Measurements from ENCODE around the gene DEUP1. TPM values are rescaled to one million over a fixed set of nuclear protein-coding genes. Genes with fewer than 3 reads are reported as not detected.

Gene DEUP1
- total RNA-seq, 2 experiments from 2014 or later = not detected

DNA sequence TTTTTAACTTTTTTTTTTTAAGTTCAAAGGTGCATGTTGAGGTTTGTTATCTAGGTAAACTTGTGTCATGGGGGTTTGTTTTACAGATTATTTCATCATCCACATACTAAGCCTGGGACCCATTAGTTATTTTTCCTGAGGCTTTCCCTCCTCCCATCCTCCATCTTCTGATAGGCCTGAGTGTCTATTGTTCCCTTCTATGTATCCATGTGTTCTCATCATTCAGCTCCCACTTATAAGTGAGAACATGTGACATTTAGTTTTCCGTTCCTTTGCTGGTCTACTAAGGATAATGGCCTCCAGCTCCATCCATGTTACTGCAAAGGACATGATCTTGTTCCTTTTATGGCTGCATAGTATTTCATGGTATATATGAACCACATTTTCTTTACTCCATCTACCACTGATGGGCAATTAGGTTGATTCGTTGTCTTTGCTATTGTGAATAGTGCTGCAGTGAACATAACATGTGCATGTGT, 14.4 kb downstream of the DEUP1 start:
- peaks cover 2% of the 10 kb centered on the region for H3K27me3 Mint-ChIP-seq
- ATAC-seq (no peak), DNase-seq (no peak)
- CTCF ChIA-PET = no interaction called here
- POLR2A ChIA-PET = no interaction called here
- intact Hi-C loops (cut with micrococcal nuclease) = no loop called here
- H3K36me3 Mint-ChIP-seq (ENCODE audit: low read depth) = no peaks in the 10 kb centered on the region
- H3K4me1 Mint-ChIP-seq (ENCODE audit: low read depth) = no peaks in the 10 kb centered on the region
- H3K9me3 Mint-ChIP-seq = peaks cover 3% of the 10 kb centered on the region
- no peak overlapping the region for H3K4me3 Mint-ChIP-seq
- TF ChIP-seq, protein P1, sequence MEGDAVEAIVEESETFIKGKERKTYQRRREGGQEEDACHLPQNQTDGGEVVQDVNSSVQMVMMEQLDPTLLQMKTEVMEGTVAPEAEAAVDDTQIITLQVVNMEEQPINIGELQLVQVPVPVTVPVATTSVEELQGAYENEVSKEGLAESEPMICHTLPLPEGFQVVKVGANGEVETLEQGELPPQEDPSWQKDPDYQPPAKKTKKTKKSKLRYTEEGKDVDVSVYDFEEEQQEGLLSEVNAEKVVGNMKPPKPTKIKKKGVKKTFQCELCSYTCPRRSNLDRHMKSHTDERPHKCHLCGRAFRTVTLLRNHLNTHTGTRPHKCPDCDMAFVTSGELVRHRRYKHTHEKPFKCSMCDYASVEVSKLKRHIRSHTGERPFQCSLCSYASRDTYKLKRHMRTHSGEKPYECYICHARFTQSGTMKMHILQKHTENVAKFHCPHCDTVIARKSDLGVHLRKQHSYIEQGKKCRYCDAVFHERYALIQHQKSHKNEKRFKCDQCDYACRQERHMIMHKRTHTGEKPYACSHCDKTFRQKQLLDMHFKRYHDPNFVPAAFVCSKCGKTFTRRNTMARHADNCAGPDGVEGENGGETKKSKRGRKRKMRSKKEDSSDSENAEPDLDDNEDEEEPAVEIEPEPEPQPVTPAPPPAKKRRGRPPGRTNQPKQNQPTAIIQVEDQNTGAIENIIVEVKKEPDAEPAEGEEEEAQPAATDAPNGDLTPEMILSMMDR (IDR thresholded peaks at IDR 0.05) = no peak
- no peak overlapping the region for H3K27ac Mint-ChIP-seq

DNA sequence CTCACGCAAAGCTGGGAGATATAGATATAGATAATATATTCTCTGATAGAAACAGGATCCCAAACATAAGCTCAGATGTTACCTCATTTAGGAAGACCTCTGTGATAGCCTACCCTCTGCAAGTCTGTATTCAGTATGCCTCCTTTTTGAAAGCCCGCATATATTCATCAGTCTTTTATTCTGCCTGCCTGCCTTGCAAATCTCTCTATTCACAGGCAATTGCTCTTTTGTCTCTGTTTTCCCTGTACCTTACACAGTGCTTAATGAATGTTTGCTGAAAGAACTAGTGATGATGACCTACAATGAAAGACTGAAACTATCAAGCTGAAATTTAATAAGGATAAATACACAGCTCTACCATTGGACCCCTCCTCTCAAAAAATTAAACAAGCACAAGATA, 18.4 kb downstream of the DEUP1 start:
- intact Hi-C loops (cut with micrococcal nuclease) = no loop called here
- TF ChIP-seq, protein P1 (IDR thresholded peaks at IDR 0.05) = no peak
- POLR2A ChIA-PET = no interaction called here
- DNase-seq (no peak), ATAC-seq (no peak)
- H3K36me3 Mint-ChIP-seq (ENCODE audit: low read depth) = no peaks in the 10 kb centered on the region
- H3K9me3 Mint-ChIP-seq = peaks cover 4% of the 10 kb centered on the region
- peaks cover 2% of the 10 kb centered on the region for H3K27me3 Mint-ChIP-seq
- H3K4me3 Mint-ChIP-seq = no peak overlapping the region
- CTCF ChIA-PET = interaction anchor here (1.6 kb wide), 1 partner anchor 126 kb away, joined by 4 read pairs; no protein-coding TSS in a partner anchor
- no peaks in the 10 kb centered on the region for H3K4me1 Mint-ChIP-seq (ENCODE audit: low read depth)
- H3K27ac Mint-ChIP-seq = no peak overlapping the region

DNA sequence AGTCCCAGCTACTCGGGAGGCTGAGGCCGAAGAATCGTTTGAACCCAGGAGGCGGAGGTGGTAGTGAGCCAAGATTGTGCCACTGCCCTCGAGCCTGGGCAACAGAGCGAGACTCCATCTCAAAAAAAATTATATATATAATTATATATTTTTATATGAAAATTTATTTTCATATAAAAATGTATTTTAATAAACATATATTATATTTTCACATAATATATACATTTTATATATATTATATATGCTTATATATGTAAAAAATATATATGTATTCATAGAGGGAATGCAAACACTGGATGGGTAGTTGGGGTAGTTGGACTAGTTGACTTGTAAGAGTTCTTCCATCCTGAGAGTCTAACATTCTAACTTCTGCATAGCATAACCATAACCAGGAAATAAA, 20.3 kb downstream of the DEUP1 start:
- DNase-seq (no peak), ATAC-seq (no peak)
- TF ChIP-seq, protein P1 (IDR thresholded peaks at IDR 0.05) = no peak
- ChIA-PET CTCF (no interaction called here), POLR2A (no interaction called here)
- H3K27ac Mint-ChIP-seq = no peak overlapping the region
- no peaks in the 10 kb centered on the region for H3K36me3 Mint-ChIP-seq (ENCODE audit: low read depth)
- H3K4me1 Mint-ChIP-seq (ENCODE audit: low read depth) = no peaks in the 10 kb centered on the region
- intact Hi-C loops (cut with micrococcal nuclease) = no loop called here
- peaks cover 7% of the 10 kb centered on the region for H3K9me3 Mint-ChIP-seq
- peaks cover 2% of the 10 kb centered on the region for H3K27me3 Mint-ChIP-seq
- H3K4me3 Mint-ChIP-seq = no peak overlapping the region

DNA sequence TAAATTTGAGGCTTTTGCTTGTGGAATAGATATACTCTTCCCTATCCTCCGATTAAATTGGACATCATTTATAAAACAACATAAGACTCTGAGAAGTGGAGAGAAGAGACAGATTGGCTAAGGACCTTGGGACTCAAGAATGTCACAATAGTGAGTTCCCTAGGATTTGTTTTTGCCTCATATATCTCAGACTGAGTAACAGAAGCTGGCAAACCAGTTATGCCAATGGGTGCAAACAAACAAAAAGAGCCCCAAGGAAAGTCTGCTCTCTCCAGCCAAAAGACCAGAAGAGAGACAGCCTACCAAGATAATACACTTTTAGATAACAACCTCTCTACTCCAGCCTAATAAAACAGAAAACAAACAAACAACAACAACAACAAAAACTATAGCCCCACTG, 28.9 kb downstream of the DEUP1 start:
- Mint-ChIP-seq H3K4me1 (ENCODE audit: low read depth) (no peaks in the 10 kb centered on the region), H3K36me3 (ENCODE audit: low read depth) (no peaks in the 10 kb centered on the region), H3K9me3 (peaks cover 8% of the 10 kb centered on the region), H3K27me3 (no peaks in the 10 kb centered on the region), H3K27ac (no peak overlapping the region), H3K4me3 (no peak overlapping the region)
- DNase-seq = no peak
- ATAC-seq = no peak
- ChIA-PET POLR2A (no interaction called here), CTCF (no interaction called here)
- intact Hi-C loops (cut with micrococcal nuclease) = no loop called here
- TF ChIP-seq, protein P1 (IDR thresholded peaks at IDR 0.05) = no peak

DNA sequence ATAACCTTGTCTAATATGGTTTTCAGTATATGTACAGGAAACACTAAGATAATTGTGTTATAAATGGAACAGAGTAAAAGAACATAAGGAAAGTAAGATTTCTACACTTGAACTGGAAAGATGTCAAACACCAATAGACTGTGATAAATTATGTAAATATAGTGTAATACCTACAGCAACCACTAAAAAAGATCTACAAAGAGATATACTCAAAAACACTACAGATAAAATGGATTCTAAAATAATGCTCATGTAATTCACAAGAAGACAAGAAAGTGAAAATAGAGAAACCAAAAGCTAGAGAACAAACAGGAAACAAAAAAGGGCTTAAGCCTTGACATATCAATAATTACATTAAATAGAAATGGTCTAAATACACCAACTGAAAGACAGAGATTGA, 30.9 kb downstream of the DEUP1 start:
- POLR2A ChIA-PET = no interaction called here
- Mint-ChIP-seq H3K36me3 (ENCODE audit: low read depth) (no peaks in the 10 kb centered on the region), H3K27ac (no peak overlapping the region), H3K27me3 (no peaks in the 10 kb centered on the region), H3K4me1 (ENCODE audit: low read depth) (no peaks in the 10 kb centered on the region), H3K9me3 (peaks cover 8% of the 10 kb centered on the region), H3K4me3 (no peak overlapping the region)
- ATAC-seq (no peak), DNase-seq (no peak)
- intact Hi-C loops (cut with micrococcal nuclease) = no loop called here
- CTCF ChIA-PET = no interaction called here
- TF ChIP-seq, protein P1 (IDR thresholded peaks at IDR 0.05) = no peak

Data from activated CD8-positive, alpha-beta T cell treated with anti-CD3 and anti-CD28 coated beads for 36 hours (primary cell).